DOHH2 (cell line): Measurements from ENCODE around the gene LENG9.

Experiments used
- CTCF ChIP-seq: fragments of 200-600 bp; sonication (generic); IDR thresholded peaks from one replicate; pipeline ENCODE4 v1.5.1; 2014; ENCODE audit warnings: antibody characterized with exemption, mild to moderate bottlenecking, low read depth, low read length; ENCODE audit not compliant: poor library complexity, severe bottlenecking
- EZH2phosphoT487 ChIP-seq: fragments of 200-600 bp; sonication (generic); IDR thresholded peaks from 2 replicates; pipeline ENCODE4 v1.6.1; 2017; ENCODE audit warnings: borderline replicate concordance, mild to moderate bottlenecking, antibody characterized with exemption, low read length, moderate library complexity, mixed read lengths

GRCh38 chr19:54464044-54464629, 559 bp upstream of the LENG9 start:
- no peak for TF ChIP-seq CTCF
- no peak for TF ChIP-seq EZH2phosphoT487
